GM18870 (cell line): ENCODE data around the gene DNAJC4.

Experiments used
- ATAC-seq: cut with Tn5 transposase; IDR thresholded peaks from one replicate; pipeline ENCODE4 v1.9.1; 2021; ENCODE audit warnings: moderate library complexity; ENCODE audit not compliant: unreplicated experiment

DNAJC4 gene

GRCh38 chr11:64269540-64270220 lies 39.3 kb downstream of the DNAJC4 start:
- ATAC-seq, result peak; percentile 68

GRCh38 chr11:64275031-64275800 lies 44.9 kb downstream of the DNAJC4 start:
- ATAC-seq, result no peak

- no peak for ATAC-seq
Observed at GRCh38 chr11:64275841-64276240, 45.5 kb downstream of the DNAJC4 start.

- no peak for ATAC-seq
Observed at GRCh38 chr11:64276653-64277431, 46.5 kb downstream of the DNAJC4 start.

- no peak for ATAC-seq
Observed at GRCh38 chr11:64278576-64279190, 48.3 kb downstream of the DNAJC4 start.

- ATAC-seq, result no peak
Observed at GRCh38 chr11:64281957-64282770, 51.8 kb downstream of the DNAJC4 start.

GRCh38 chr11:64283092-64283491 lies 52.7 kb downstream of the DNAJC4 start:
- no peak for ATAC-seq
